ACHN (cell line): ENCODE data around the gene AXIN2.
A peak's percentile ranks its signal among the peaks of the same experiment; 100 is the strongest.

Experiments used
- DNase-seq: peaks from one replicate; pipeline ENCODE4 v3.0.0-alpha.2; 2015
- in situ Hi-C: cut with HindIII; loops from 2 replicates; pipeline ENCODE4 v1.10.0; 2017; ENCODE audit warnings: low sequenced_read_pairs, low pct_ligation_motif_present, low pct_unique_long_range_greater_than_20kb

The AXIN2 gene

DNA sequence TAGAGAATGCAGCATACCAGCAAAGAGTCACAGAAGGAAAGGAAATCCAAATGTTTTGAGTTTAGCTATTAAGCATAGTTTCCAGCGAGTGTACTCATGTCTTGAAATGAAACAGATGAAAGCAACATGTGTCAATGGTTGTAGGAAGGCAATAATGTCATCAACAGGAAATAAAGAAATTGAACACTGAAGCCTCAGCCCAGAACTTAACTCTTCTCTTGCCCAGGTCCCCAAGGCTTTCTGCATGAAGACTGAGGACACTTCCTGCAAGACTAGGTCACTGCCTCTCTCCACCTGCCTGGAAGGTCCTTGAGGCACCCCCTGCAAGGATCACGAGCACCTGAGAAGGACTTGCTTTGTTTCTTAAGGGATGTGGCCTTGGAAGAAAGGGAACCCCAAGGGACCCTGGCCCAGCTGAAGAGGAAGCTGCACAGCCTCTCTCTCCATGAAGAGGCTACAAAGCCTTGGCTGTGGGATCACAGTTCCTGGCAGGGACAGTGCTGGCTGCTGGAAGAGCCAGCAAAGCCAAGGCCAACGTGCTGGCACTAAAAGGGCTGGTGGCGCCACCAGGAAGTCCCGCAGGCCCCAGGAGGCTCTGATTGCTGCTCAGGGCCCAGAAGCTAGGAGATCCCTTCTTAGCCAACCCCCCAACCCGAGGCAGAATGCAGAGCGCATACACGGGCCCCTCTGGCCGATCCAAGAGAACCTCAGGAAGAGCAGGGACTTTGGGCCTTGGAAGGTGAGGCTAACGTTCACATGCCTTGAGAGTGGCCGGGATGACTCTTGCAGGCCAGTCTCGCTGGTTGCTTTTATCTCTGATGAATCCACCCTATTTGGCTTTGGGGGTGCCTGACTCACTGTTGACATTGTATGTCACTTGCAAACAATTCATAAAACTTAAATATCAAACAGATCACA is 23.4 kb upstream of the AXIN2 start:
- in situ Hi-C loops = no loop called here
- no peak for DNase-seq

DNA sequence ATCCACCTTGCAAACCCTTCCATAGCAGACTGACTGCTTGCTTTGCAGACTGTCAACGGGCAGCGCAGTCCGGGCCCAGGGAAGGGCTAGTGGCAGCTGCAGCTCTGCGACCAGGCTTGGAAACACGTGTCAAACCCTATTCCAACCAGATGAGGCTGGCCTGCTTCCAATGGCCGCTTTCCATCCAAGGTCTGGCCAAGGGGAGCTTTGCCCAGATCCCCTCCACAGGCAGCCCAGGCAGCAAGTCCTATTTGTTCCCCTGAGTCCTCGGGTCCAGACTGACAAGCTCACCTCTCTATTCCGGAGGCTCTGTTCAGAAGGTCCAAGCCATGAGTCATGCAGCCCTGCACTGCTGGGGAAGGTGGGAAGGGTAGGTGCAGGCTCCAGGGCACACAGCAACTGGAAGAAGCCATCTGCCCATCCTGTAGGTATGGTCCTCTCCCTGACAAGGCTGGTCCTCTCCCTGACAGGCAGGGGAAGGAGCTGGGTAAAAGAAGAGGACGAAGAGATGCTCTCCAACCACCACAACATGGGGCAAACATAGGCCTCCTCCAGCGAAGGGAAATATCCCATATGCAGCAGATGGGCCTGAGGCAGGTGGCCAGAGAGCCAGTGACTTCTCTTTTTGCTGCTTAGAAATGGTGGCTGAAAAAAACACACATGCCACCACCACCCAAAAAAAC is 22.6 kb upstream of the AXIN2 start:
- in situ Hi-C loops = no loop called here

DNA sequence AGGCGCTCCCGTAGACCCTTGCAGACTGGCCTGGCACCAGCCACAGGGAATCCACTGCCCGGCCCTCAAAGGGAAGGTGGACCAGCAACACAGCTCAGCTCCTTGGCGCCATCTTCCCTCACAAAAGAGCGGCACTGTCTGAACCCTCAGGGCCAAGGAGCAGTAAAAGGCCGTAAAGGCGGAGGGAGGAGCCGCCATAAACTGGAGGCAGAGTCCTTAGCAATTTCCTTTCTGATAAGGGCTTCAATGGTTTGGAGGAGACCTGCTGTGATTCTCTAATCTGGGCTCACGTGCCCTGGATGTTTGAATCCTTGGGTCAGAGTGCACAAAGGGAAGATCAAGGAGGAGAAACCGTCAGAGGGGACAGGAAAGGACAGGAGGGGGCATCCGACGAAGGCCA is 15.5 kb upstream of the AXIN2 start:
- in situ Hi-C loops = no loop called here
- no peak for DNase-seq

More for the DNA sequence above, 22.6 kb upstream of the AXIN2 start:
- no peak for DNase-seq

DNA sequence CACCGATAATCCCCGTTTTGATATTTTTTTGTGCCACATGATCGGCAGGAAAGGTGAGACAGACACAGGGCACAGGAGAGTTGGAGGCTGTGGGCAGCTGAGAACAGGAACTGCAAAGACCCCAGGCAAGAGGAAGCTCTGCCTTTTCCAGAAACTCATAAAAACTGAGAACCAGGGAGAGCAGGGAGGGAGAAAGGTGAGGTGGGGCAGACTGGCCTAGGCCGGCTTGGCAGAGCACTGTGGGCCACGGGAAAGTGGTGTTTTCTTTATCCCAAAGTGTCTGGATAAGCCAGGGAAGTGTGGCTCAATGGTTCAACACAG is 11.8 kb upstream of the AXIN2 start:
- no peak for DNase-seq
- in situ Hi-C loops = no loop called here

DNA sequence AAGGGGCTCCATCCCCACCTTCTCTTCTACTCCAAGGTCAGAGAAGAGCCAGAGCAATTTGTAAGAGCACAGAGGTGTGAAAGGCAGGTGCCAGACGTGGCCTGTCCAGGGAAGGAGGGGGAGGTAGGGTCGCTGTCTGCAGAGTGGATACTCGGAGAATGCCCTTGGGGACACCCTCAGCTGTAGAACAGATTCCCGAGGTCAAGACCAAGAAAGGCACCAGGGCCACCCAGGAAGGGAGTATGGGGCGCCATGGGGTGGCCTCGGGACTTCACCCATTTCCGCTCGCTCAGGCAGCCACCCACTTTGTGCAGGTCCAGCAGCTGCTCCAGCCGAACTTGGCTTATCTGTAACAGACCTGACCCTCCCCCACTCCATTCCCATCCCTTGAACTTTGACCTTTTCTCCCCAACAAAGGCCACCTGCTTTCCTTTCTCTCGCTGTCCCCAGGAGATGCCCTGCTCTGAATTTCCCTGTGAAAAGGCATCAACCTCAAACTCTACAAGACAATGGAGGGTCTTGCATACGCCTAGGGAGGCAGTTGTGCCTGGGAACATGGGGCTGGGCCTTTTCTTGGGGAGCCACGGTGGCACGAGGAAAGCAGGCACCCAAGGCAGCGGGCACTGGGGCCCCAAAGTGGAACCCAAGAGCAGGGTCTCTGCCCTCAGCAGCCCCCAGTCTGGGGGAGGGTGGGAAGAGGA is 11.3 kb upstream of the AXIN2 start:
- no peak for DNase-seq
- in situ Hi-C loops = no loop called here

DNA sequence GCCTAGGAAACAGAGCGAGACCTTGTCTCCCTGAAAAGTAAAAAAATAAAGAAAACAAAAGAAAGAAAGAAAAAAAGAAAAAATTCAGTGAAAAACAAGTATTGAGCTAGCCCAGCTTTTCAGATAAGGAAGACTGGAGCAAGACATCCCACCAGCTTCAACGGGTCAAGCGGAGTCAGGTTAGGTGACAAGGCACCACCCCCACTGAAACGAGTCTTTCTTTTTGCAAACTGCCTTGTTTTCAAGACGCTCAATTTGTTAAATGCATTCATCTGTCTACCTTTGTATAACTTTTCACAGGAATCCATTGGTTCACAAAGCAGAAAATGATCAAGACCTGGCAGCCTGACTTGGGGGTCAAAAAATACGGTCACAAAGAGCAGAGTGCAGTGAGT is 10.7 kb upstream of the AXIN2 start:
- DNase-seq = no peak
- in situ Hi-C loops = no loop called here

DNA sequence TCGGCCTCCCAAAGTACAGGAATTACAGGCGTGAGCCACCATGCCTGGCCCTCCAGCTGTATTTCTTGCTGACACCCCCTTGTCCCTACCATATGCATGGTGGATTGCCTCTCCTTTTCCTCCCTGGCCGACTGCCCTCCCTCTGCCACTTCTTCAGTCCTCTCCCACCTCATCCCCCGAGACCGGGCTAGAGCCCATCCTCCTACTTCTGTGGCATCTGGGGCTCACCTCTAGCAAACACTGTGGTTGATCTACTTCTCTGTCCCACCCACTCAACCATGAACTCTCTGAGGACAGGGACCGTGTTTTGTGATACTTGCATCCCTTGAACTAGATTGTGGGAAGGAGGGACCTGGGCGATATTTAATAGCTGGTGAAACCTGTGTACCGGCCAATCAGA is 7.5 kb upstream of the AXIN2 start:
- DNase-seq = no peak
- in situ Hi-C loops = no loop called here

DNA sequence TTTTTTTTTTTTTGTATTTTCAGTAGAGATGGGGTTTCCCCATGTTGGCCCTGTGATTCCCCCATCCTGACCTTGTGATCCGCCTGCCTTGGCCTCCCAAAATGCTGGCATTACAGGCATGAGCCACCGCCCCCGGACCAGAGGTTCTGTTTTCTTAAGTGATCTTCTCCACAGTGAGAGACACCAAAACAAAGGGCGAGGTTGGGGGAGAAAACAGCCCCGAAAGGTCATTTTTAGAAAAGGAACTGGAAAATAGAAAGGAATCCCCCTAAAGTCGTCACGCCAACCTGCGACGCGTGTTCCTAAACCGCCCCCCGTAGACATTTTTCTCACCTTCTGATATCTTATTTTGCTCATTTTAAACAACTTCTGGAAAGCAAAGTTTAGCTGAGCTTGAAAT is 6.1 kb upstream of the AXIN2 start:
- DNase-seq = no peak
- in situ Hi-C loops = no loop called here

DNA sequence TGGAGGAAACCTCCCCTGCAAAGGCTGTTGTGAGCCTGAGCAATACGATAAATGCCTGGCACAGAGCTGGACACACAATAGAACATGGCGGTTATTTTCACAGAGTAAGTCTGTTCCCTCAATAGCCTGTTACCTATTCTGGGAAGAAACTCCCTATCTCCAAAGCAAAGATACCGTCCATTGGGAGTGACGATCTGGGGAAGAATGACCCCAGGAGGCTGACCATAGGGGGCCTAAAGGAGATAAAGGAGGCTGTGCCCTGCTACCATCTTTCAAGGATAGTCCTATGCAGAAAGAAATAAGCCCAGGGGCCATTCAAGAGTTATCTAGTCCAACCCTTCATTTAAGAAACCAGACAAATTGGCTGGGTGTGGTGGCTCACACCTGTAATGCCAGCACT is 4.1 kb upstream of the AXIN2 start:
- no peak for DNase-seq
- in situ Hi-C loops = no loop called here

DNA sequence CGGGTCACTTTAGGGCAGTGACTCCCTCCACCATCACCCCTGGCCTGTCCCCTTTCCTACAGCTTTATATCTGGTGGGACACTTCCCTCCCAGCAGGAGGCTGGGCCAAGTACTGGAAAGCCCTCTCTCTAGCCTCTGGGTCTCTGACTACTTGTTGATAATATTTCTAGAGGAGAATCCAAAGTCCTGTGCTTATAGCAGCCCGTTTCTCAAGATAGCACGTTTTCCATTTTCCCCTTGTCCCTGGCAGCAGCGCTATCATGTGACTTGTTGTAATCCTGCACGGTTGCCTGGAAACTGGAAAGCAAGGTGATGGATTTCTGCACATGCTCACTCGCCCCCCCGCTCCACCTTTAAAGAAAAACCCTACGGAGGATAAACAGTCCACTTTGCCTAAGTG is 3.3 kb upstream of the AXIN2 start:
- in situ Hi-C loops = no loop called here
- no peak for DNase-seq

DNA sequence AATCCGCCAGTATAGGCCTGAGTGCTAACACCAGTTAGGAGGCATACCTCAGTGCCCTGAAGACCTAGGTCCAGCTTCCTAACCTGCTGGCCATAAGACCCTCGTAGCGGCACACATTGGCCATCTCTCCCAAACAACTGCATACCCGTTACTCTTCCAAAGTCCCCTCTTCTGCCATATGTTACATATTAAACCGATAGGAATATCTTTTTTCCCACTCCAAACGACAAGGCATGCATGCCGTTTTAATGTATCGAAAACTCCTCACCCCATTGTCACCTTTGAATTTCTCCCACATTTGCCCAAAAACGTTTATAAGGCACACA is 721 bp upstream of the AXIN2 start:
- in situ Hi-C loops = no loop called here
- DNase-seq = no peak

DNA sequence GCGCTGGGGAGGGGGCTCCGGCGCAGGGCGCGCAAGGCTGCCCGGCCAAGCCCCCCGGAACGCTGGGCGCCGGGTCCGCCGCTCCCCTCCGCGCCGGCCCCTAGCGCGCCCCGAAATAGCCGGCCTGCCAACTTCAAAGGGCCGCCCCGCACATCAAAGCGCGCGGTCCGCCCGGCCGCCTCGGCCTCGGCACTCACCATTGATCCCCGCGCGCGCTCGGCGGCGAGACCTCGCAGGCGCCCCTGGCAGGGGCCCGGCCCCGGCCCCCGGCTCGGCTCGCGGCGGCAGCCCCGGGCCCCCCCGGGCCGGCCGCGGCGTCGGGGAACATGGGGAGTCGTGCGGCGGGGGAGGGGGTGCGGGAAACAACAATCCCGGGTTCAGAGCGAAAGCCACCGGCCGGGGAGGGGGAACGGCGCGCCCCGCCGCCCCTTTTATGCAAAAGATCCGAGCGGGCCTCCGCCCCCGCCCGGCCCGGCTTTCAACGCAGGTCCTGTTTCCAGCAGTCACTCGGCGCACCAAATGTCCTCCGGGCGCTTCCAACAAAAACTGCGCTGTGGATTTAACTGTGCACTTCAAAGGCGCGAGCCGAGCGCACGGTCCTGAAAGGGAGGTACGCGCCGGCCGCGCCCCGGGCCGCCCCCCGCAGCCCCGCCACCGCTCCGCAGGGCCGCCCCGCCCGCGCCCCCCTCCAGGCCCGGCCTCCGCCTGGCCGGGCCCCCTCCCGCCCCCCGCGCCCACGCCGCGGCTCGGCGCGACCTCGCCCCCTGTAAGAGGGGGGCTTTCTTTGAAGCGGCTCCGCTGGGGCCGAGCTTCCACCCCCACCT is 608 bp downstream of the AXIN2 start:
- peak; percentile 88 for DNase-seq
- in situ Hi-C loops = no loop called here

DNA sequence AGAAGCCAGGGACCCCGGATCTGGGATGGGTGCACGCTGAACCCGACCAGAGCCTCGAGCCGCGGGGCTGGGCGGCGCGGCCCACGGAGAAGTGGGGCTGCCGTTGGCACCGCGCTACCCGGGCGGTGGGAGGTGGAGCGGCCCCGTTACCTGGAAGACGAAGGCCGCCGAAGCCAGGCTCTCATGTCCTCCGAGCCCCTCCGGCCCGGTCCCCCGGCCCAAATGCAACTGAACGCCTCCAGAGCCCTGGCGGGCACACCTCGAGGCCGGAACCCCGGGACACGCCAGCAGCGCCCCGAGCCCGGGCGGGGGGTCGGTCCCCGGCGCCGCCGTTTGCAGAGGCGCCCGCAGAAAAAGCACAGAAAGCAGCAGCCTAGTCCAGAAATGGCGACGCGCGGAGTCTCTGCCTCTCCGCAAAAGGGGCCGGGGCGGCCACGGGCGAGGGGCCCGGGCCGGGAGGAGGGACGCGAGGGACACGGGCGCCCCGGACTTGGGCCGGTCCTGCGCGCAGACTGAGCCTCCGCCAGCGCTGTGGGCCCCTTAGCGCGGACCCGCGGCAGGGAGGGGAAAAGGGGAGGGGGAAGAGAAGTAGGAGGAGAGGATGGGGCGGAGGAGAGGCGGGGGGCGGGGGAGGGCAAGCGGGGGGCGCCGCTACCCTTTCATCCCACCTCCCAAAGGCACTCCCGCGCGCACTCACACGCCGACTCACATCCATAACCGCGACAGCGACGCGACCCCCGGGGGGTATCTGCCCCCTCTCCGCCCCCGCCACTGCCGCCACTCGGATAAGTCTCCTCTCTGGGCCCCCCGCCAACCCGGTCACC is 1.4 kb downstream of the AXIN2 start:
- no peak for DNase-seq
- in situ Hi-C loops = no loop called here

DNA sequence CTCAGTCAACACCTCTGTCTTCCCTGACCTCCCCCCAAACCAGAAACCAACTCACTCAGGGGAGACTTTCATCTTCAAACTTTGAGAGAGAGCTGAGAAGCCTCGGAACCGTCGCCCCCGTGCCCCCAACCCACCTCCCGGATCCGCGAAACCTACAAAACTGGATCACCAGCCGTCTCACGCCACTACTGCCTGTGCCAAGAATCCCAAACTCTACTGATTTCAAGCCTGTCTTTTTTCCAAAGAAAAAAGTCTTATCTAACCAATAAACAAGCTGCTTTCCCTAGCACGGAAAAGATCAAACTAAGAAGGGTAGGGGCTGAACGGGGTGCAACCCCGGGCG is 2.0 kb downstream of the AXIN2 start:
- in situ Hi-C loops = no loop called here
- no peak for DNase-seq

DNA sequence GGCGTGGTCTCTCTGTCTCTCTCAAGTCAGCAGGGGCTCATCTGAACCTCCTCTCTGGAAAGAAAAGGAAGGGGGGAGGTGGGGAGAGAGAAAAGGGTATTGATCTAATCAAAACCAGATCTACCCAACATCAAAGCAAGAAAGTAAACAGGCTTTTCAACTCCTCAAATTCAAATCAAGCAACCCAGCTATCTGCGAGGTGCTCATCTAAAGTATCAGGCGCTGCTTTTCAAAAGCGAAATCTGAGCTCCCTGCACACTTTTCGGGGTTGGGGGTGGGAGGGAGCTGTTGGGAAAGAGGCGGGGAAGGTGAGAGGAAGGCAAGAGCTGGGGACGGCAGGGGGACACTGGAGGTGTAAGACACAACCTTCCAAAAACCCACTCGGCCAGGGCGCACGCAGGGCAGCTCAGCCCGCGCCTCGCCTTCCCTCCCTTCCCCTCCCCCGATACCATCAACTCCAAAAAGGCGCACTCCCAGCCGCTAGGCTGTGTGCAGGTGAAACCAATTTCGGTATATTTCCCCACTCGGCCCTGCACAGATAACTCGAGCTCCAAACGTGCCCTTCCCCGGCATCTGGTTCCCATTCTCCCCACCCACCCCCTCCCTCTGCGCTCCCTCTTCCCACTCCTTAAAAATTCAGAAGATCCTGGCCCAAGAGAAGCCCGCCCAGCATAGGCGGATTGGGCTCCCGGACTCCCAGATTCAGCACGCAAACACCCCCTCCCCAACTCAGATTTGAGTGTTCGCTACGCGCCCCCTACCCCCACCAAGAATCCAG is 2.6 kb downstream of the AXIN2 start:
- in situ Hi-C loops = no loop called here
- DNase-seq = no peak

DNA sequence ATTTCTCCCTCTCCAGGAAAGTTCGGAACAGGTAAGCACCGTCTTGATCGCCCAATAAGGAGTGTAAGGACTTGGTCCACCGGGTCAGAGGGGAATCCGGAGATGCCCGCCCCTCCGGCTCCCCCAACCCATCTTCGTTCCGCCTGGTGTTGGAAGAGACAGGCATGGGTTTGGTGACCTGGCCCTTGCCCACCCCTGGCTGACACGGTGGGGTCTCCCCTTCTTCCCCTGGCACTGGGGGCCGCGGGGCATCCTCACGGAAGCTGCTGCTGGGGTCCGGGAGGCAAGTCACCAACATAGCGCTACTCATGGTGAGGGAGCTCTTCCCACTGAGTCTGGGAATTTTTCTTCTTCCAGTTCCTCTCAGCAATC is 3.2 kb downstream of the AXIN2 start:
- in situ Hi-C loops = no loop called here
- DNase-seq = no peak

DNA sequence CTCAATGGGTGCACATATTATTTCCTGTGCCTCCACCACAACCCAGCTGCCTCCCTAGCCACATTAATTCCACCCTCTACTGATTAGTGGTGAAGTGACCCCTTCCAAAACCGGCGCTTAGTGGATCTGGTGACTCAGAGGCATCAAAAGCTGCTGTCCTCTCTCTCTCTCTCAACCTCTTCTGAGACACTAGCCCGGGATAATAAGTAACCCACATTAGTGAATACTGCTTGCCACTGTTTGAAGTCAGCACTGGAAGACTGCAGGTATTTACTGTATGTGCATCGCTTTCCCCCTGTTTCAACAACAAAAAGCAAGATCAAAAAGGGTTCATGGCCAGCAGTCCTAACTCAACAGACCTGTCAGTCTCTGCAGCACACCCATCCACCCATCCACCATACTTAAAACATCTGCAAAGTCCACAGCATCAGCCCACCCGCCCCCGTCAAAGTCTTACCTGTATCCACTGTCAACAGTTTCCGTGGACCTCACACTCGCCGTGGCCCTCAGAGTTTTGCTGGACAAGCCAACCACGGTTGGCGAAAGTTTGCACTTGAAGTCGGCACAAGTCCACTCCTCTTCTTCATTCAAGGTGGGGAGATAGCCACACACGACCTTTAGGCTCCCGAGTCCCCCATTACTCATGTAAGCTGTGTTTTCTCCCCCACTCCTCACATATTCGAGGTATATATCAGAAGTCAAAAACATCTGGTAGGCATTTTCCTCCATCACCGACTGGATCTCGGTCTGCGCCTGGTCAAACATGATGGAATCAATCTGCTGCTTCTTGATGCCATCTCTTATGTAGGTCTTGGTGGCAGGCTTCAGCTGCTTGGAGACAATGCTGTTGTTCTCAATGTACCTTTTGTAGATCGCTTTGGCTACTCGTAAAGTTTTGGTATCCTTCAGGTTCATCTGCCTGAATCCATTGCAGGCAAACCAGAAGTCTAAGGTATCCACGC is 3.8 kb downstream of the AXIN2 start:
- DNase-seq = peak; percentile 96

More for the DNA sequence above, 3.8 kb downstream of the AXIN2 start:
- in situ Hi-C loops = no loop called here
